Uterus (tissue), 2 donors: ENCODE measurements around the gene KRTAP5-2.
A peak's percentile ranks its signal among the peaks of the same experiment; 100 is the strongest.

ENCODE experiments used
- CTCF ChIP-seq, 4 experiments: fragments of 200-600 bp in 2 of 4; fragments of 450-650 bp in 2 of 4; sonication (generic) in 2 of 4; IDR thresholded peaks; one replicate each; pipeline ENCODE4 v1.5.1; 2016 to 2019; ENCODE audit warnings: antibody characterized with exemption in 4 of 4, mild to moderate bottlenecking in 2 of 4, moderate library complexity in 1 of 4
- POLR2A ChIP-seq, 2 donors: fragments of 450-650 bp; IDR thresholded peaks; one replicate each; pipeline ENCODE4 v1.6.1; 2016; ENCODE audit warnings: antibody characterized with exemption in 2 of 2, mild to moderate bottlenecking in 1 of 2, moderate library complexity in 1 of 2

- TF ChIP-seq CTCF (IDR thresholded peaks at IDR 0.05) (no peak), POLR2A (IDR thresholded peaks at IDR 0.05) (peak in 1 of 2 donors; percentile 14)
These were observed 33.4 kb downstream of the KRTAP5-2 start for GRCh38 chr11:1564535-1565172.
